Measurements from ENCODE around the gene KLF7.
A peak's percentile ranks its signal among the peaks of the same experiment; 100 is the strongest.

Gene KLF7

GRCh38 chr2:207087046-207087902, 78.5 kb downstream of the KLF7 start:
- Mint-ChIP-seq H3K4me3 (no peak overlapping the region), H3K27me3 (no peaks in the 10 kb centered on the region), H3K27ac (no peak overlapping the region), H3K36me3 (peaks cover 56% of the 10 kb centered on the region), H3K4me1 (peaks cover 35% of the 10 kb centered on the region), H3K9me3 (no peaks in the 10 kb centered on the region)
- no peak for ATAC-seq

GRCh38 chr2:207086136-207086535, 79.6 kb downstream of the KLF7 start:
- no peak for ATAC-seq
- Mint-ChIP-seq H3K27ac (no peak overlapping the region), H3K4me3 (no peak overlapping the region), H3K27me3 (no peaks in the 10 kb centered on the region), H3K9me3 (no peaks in the 10 kb centered on the region), H3K36me3 (peaks cover 61% of the 10 kb centered on the region), H3K4me1 (peaks cover 29% of the 10 kb centered on the region)

- H3K4me1 Mint-ChIP-seq, result peaks cover 18% of the 10 kb centered on the region
- no peaks in the 10 kb centered on the region for H3K9me3 Mint-ChIP-seq
- H3K27me3 Mint-ChIP-seq, result no peaks in the 10 kb centered on the region
- H3K4me3 Mint-ChIP-seq, result no peak overlapping the region
- no peak for ATAC-seq
- H3K27ac Mint-ChIP-seq, result no peak overlapping the region
- H3K36me3 Mint-ChIP-seq, result peaks cover 66% of the 10 kb centered on the region
Observed at GRCh38 chr2:207085110-207085509, 80.6 kb downstream of the KLF7 start.

GRCh38 chr2:207083361-207084110, 82.2 kb downstream of the KLF7 start:
- H3K27me3 Mint-ChIP-seq, result no peaks in the 10 kb centered on the region
- peaks cover 75% of the 10 kb centered on the region for H3K36me3 Mint-ChIP-seq
- peaks cover 6% of the 10 kb centered on the region for H3K4me1 Mint-ChIP-seq
- H3K4me3 Mint-ChIP-seq, result no peak overlapping the region
- no peaks in the 10 kb centered on the region for H3K9me3 Mint-ChIP-seq
- H3K27ac Mint-ChIP-seq, result peak overlapping the region; percentile 36
- ATAC-seq, result no peak

- Mint-ChIP-seq H3K27me3 (no peaks in the 10 kb centered on the region), H3K4me3 (no peak overlapping the region), H3K27ac (peak overlapping the region; percentile 36), H3K9me3 (no peaks in the 10 kb centered on the region), H3K4me1 (no peaks in the 10 kb centered on the region), H3K36me3 (peaks cover 69% of the 10 kb centered on the region)
- no peak for ATAC-seq
Observed at GRCh38 chr2:207082619-207083018, 83.1 kb downstream of the KLF7 start.

- ATAC-seq, result no peak
- H3K4me3 Mint-ChIP-seq, result no peak overlapping the region
- H3K36me3 Mint-ChIP-seq, result peaks cover 47% of the 10 kb centered on the region
- H3K4me1 Mint-ChIP-seq, result peaks cover 23% of the 10 kb centered on the region
- no peak overlapping the region for H3K27ac Mint-ChIP-seq
- no peaks in the 10 kb centered on the region for H3K9me3 Mint-ChIP-seq
- peaks cover 20% of the 10 kb centered on the region for H3K27me3 Mint-ChIP-seq
Observed at GRCh38 chr2:207078186-207078798, 87.5 kb downstream of the KLF7 start.

GRCh38 chr2:207077266-207077665, 88.5 kb downstream of the KLF7 start:
- H3K4me3 Mint-ChIP-seq, result no peak overlapping the region
- H3K4me1 Mint-ChIP-seq, result peaks cover 33% of the 10 kb centered on the region
- ATAC-seq, result no peak
- no peaks in the 10 kb centered on the region for H3K9me3 Mint-ChIP-seq
- peaks cover 20% of the 10 kb centered on the region for H3K27me3 Mint-ChIP-seq
- H3K36me3 Mint-ChIP-seq, result peaks cover 39% of the 10 kb centered on the region
- no peak overlapping the region for H3K27ac Mint-ChIP-seq

- Mint-ChIP-seq H3K4me3 (no peak overlapping the region), H3K27ac (no peak overlapping the region), H3K27me3 (peaks cover 20% of the 10 kb centered on the region), H3K4me1 (peaks cover 35% of the 10 kb centered on the region), H3K9me3 (no peaks in the 10 kb centered on the region), H3K36me3 (peaks cover 22% of the 10 kb centered on the region)
- no peak for ATAC-seq
Observed at GRCh38 chr2:207075456-207075855, 90.3 kb downstream of the KLF7 start.

- H3K27ac Mint-ChIP-seq, result peak overlapping the region; percentile 40
- ATAC-seq, result peak; percentile 60
- H3K27me3 Mint-ChIP-seq, result peaks cover 20% of the 10 kb centered on the region
- peak overlapping the region; percentile 5 for H3K4me3 Mint-ChIP-seq
- H3K9me3 Mint-ChIP-seq, result no peaks in the 10 kb centered on the region
- H3K4me1 Mint-ChIP-seq, result peaks cover 35% of the 10 kb centered on the region
- H3K36me3 Mint-ChIP-seq, result peaks cover 7% of the 10 kb centered on the region
Observed at GRCh38 chr2:207073801-207074678, 91.7 kb downstream of the KLF7 start.

GRCh38 chr2:207073412-207073800, 92.3 kb downstream of the KLF7 start:
- Mint-ChIP-seq H3K9me3 (no peaks in the 10 kb centered on the region), H3K4me1 (peaks cover 35% of the 10 kb centered on the region), H3K36me3 (peaks cover 6% of the 10 kb centered on the region), H3K27me3 (peaks cover 20% of the 10 kb centered on the region), H3K4me3 (no peak overlapping the region), H3K27ac (peak overlapping the region; percentile 4)
- peak; percentile 5 for ATAC-seq

- H3K4me1 Mint-ChIP-seq, result peaks cover 35% of the 10 kb centered on the region
- ATAC-seq, result no peak
- peak overlapping the region; percentile 4 for H3K27ac Mint-ChIP-seq
- H3K4me3 Mint-ChIP-seq, result no peak overlapping the region
- no peaks in the 10 kb centered on the region for H3K9me3 Mint-ChIP-seq
- H3K36me3 Mint-ChIP-seq, result peaks cover 6% of the 10 kb centered on the region
- H3K27me3 Mint-ChIP-seq, result peaks cover 20% of the 10 kb centered on the region
Observed at GRCh38 chr2:207072571-207072970, 93.2 kb downstream of the KLF7 start.

- Mint-ChIP-seq H3K27ac (no peak overlapping the region), H3K27me3 (peaks cover 20% of the 10 kb centered on the region), H3K4me3 (no peak overlapping the region), H3K4me1 (peaks cover 35% of the 10 kb centered on the region), H3K9me3 (no peaks in the 10 kb centered on the region), H3K36me3 (no peaks in the 10 kb centered on the region)
- ATAC-seq, result peak; percentile 59
Observed at GRCh38 chr2:207071820-207072219, 93.9 kb downstream of the KLF7 start.

GRCh38 chr2:207067473-207067872, 98.3 kb downstream of the KLF7 start:
- ATAC-seq, result no peak
- Mint-ChIP-seq H3K36me3 (no peaks in the 10 kb centered on the region), H3K27me3 (no peaks in the 10 kb centered on the region), H3K4me3 (no peak overlapping the region), H3K27ac (no peak overlapping the region), H3K4me1 (peaks cover 4% of the 10 kb centered on the region), H3K9me3 (no peaks in the 10 kb centered on the region)

- no peak for ATAC-seq
- Mint-ChIP-seq H3K27ac (no peak overlapping the region), H3K27me3 (no peaks in the 10 kb centered on the region), H3K4me3 (no peak overlapping the region), H3K9me3 (no peaks in the 10 kb centered on the region), H3K36me3 (no peaks in the 10 kb centered on the region), H3K4me1 (no peaks in the 10 kb centered on the region)
Observed at GRCh38 chr2:207066791-207067460, 98.8 kb downstream of the KLF7 start.
